OCI-LY7 (cell line): Measurements from ENCODE around the gene CLIC4. TPM values are rescaled to one million over a fixed set of nuclear protein-coding genes. Genes with fewer than 3 reads are reported as not detected.

ENCODE experiments used
- BruUV-seq: library from RNA; stranded (reverse); fragments of 400-500 nt; replicated peaks from 2 replicates; lab custom pipeline; 2021; lab: Mats Ljungman, UMichigan
- CTCF ChIA-PET: fragments of 300-600 bp; sonication (Branson Sonifier 250); formaldehyde crosslinking; loops from one replicate; lab custom pipeline; 2022; ENCODE audit warnings: antibody characterized with exemption; ENCODE audit not compliant: unreplicated experiment; lab: Charles Lee
- POLR2A ChIA-PET: fragments of 300-600 bp; sonication (Branson Sonifier 250); formaldehyde crosslinking; loops from one replicate; lab custom pipeline; 2022; ENCODE audit warnings: antibody characterized with exemption; lab: Charles Lee
- DNase-seq: peaks from one replicate; pipeline ENCODE4 v3.0.0-alpha.2; 2015; ENCODE audit warnings: low spot score
- H2AFZ ChIP-seq: fragments of 200-600 bp; sonication (generic), shearing (Covaris generic); 2 replicates; pipeline ENCODE4 v1.6.1; 2014; ENCODE audit warnings: mild to moderate bottlenecking, antibody characterized with exemption, low read length, moderate library complexity
- H3K27ac ChIP-seq: fragments of 200-600 bp; sonication (generic); 2 replicates; pipeline ENCODE4 v1.5.1; 2014; ENCODE audit warnings: mixed run types, low read depth, mild to moderate bottlenecking, moderate library complexity, low read length, inconsistent platforms; ENCODE audit not compliant: poor library complexity, severe bottlenecking
- H3K36me3 ChIP-seq: fragments of 200-600 bp; sonication (generic); 2 replicates; pipeline ENCODE4 v1.6.1; 2014; ENCODE audit warnings: mild to moderate bottlenecking, antibody characterized with exemption, low read length, moderate library complexity, mixed read lengths; ENCODE audit not compliant: insufficient read depth
- H3K4me1 ChIP-seq: fragments of 200-600 bp; sonication (generic); 2 replicates; pipeline ENCODE4 v1.5.1; 2014; ENCODE audit warnings: mild to moderate bottlenecking, low read length; ENCODE audit not compliant: insufficient read depth, poor library complexity, severe bottlenecking
- H3K4me2 ChIP-seq: fragments of 200-600 bp; sonication (generic); 2 replicates; pipeline ENCODE4 v1.6.1; 2014; ENCODE audit warnings: mild to moderate bottlenecking, low read length
- H3K4me3 ChIP-seq: fragments of 200-600 bp; sonication (generic); 2 replicates; pipeline ENCODE4 v1.5.1; 2014; ENCODE audit warnings: mild to moderate bottlenecking, low read depth, low read length; ENCODE audit not compliant: poor library complexity, severe bottlenecking
- H3K79me2 ChIP-seq: fragments of 200-600 bp; sonication (generic); 2 replicates; pipeline ENCODE4 v1.6.1; 2016; ENCODE audit warnings: low read depth, mild to moderate bottlenecking, low read length, moderate library complexity, mixed read lengths; ENCODE audit not compliant: insufficient read depth
- H3K9me2 ChIP-seq: fragments of 200-600 bp; sonication (generic); 2 replicates; pipeline ENCODE4 v1.6.1; 2016; ENCODE audit warnings: mild to moderate bottlenecking, low read length, mixed read lengths; ENCODE audit not compliant: insufficient read depth
- H3K9me3 ChIP-seq: fragments of 200-600 bp; sonication (generic); 2 replicates; pipeline ENCODE4 v1.6.1; 2014; ENCODE audit warnings: mild to moderate bottlenecking, mixed run types, low read length, mixed read lengths
- H4K20me1 ChIP-seq: fragments of 200-600 bp; sonication (generic); 2 replicates; pipeline ENCODE4 v1.6.1; 2014; ENCODE audit warnings: mild to moderate bottlenecking, antibody characterized with exemption, low read length, moderate library complexity, mixed read lengths; ENCODE audit not compliant: insufficient read depth
- CTCF ChIP-seq: fragments of 200-600 bp; sonication (generic); conservative IDR thresholded peaks from 2 replicates; pipeline ENCODE4 v1.5.1; 2014; ENCODE audit warnings: mild to moderate bottlenecking, antibody characterized with exemption, low read length, moderate library complexity, mixed read lengths
- EZH2phosphoT487 ChIP-seq: fragments of 200-600 bp; sonication (generic); IDR thresholded peaks from 2 replicates; pipeline ENCODE4 v1.6.1; 2018; ENCODE audit warnings: low read depth, borderline replicate concordance, mild to moderate bottlenecking, mixed run types, antibody characterized with exemption, low read length, moderate library complexity, mixed read lengths
- intact Hi-C: fragments of 100-400 bp; cut with micrococcal nuclease; formaldehyde crosslinking; loops from one replicate; pipeline ENCODE4 v1.10.0; 2022; ENCODE audit not compliant: unreplicated experiment
- total RNA-seq, 2 experiments: library from RNA; depleted of rRNA in 1 of 2; stranded (reverse); fragments of >200 nt in 1 of 2; shearing (Covaris generic) in 1 of 2; gene quantifications; 2 replicates each; pipeline ENCODE4 v1.2.3, GENCODE V29; 2014 to 2022

Gene CLIC4
- total RNA-seq, 2 experiments from 2014 or later = 35.5 to 116 TPM

GRCh38 chr1:24866211-24867083, 121.2 kb downstream of the CLIC4 start:
- no peaks in the 10 kb centered on the region for H3K4me1 ChIP-seq
- DNase-seq = no peak
- H3K9me2 ChIP-seq = no peaks in the 10 kb centered on the region
- H3K36me3 ChIP-seq = no peaks in the 10 kb centered on the region
- TF ChIP-seq CTCF = 0 out of 2 replicates have a peak, but pooled peaks have one; percentile 24
- no peak for TF ChIP-seq EZH2phosphoT487
- H3K4me2 ChIP-seq = no peak overlapping the region; the same call in 1 of the 2 replicates
- ChIA-PET POLR2A (no interaction called here), CTCF (no interaction called here)
- intact Hi-C loops = no loop called here
- no peaks in the 10 kb centered on the region for H4K20me1 ChIP-seq
- no TSS peak for BruUV-seq
- no peak overlapping the region for H3K27ac ChIP-seq
- no peaks in the 10 kb centered on the region for H3K79me2 ChIP-seq
- H3K9me3 ChIP-seq = no peaks in the 10 kb centered on the region
- H3K4me3 ChIP-seq = no peak overlapping the region
- H2AFZ ChIP-seq = no peak overlapping the region

GRCh38 chr1:24867084-24867870, 122.0 kb downstream of the CLIC4 start:
- no peaks in the 10 kb centered on the region for H3K9me3 ChIP-seq
- DNase-seq = no peak
- no peaks in the 10 kb centered on the region for H3K4me1 ChIP-seq
- ChIA-PET POLR2A (interaction anchor here (0.5 kb wide), 1 partner anchor 363 kb away, joined by 3 read pairs; no protein-coding TSS in a partner anchor), CTCF (no interaction called here)
- H3K9me2 ChIP-seq = no peaks in the 10 kb centered on the region
- no peaks in the 10 kb centered on the region for H3K36me3 ChIP-seq
- H3K4me2 ChIP-seq = no peak overlapping the region
- no peak overlapping the region for H3K4me3 ChIP-seq
- TF ChIP-seq CTCF (no peak), EZH2phosphoT487 (no peak)
- H2AFZ ChIP-seq = no peak overlapping the region
- no peak overlapping the region for H3K27ac ChIP-seq
- H4K20me1 ChIP-seq = no peaks in the 10 kb centered on the region
- intact Hi-C loops = no loop called here
- H3K79me2 ChIP-seq = no peaks in the 10 kb centered on the region
- no TSS peak for BruUV-seq
